Endodermal cell (in vitro differentiated cells): Measurements from ENCODE around the gene GARIN5B. TPM values are rescaled to one million over a fixed set of nuclear protein-coding genes. Genes with fewer than 3 reads are reported as not detected.

Experiments used
- DNase-seq: peaks from one replicate; pipeline ENCODE4 v3.0.0-alpha.2; 2017
- H3K27ac ChIP-seq: 2 replicates; pipeline ENCODE4 v1.5.1; 2013; ENCODE audit warnings: mild to moderate bottlenecking, low read depth, low read length, moderate library complexity
- H3K27me3 ChIP-seq: 2 replicates; pipeline ENCODE4 v1.6.1; 2013; ENCODE audit warnings: mild to moderate bottlenecking, low read length, moderate library complexity; ENCODE audit not compliant: insufficient read depth, control insufficient read depth, poor library complexity, severe bottlenecking
- H3K36me3 ChIP-seq: 2 replicates; pipeline ENCODE4 v1.7.0; 2013; ENCODE audit warnings: mild to moderate bottlenecking, low read length, moderate library complexity; ENCODE audit not compliant: control insufficient read depth, insufficient read depth
- H3K4me1 ChIP-seq: one replicate; pipeline ENCODE4 v1.7.0; 2013; ENCODE audit warnings: low read length; ENCODE audit not compliant: control insufficient read depth, insufficient read depth
- H3K4me3 ChIP-seq: 2 replicates; pipeline ENCODE4 v1.5.1; 2013; ENCODE audit warnings: mild to moderate bottlenecking, low read length, moderate library complexity
- H3K9ac ChIP-seq: 2 replicates; pipeline ENCODE4 v1.6.1; 2013; ENCODE audit warnings: mild to moderate bottlenecking, low read length, moderate library complexity; ENCODE audit not compliant: poor library complexity, severe bottlenecking; ENCODE audit errors: extremely low read depth
- H3K9me3 ChIP-seq: 2 replicates; pipeline ENCODE4 v1.6.1; 2013; ENCODE audit warnings: mild to moderate bottlenecking, low read length, moderate library complexity; ENCODE audit not compliant: control insufficient read depth
- H3K27ac Mint-ChIP-seq: 2 replicates; pipeline ENCODE4 v1.8.0; 2020; ENCODE audit warnings: mixed read lengths
- H3K27me3 Mint-ChIP-seq: 2 replicates; pipeline ENCODE4 v1.8.0; 2021; ENCODE audit warnings: mild to moderate bottlenecking, mixed read lengths; ENCODE audit not compliant: insufficient read depth
- H3K36me3 Mint-ChIP-seq: 2 replicates; pipeline ENCODE4 v1.8.0; 2020; ENCODE audit warnings: low read depth, mixed read lengths
- H3K4me1 Mint-ChIP-seq: 2 replicates; pipeline ENCODE4 v1.8.0; 2020; ENCODE audit warnings: mixed read lengths
- H3K4me3 Mint-ChIP-seq: 2 replicates; pipeline ENCODE4 v1.8.0; 2020; ENCODE audit warnings: mild to moderate bottlenecking, moderate library complexity, mixed read lengths
- H3K9me3 Mint-ChIP-seq: 2 replicates; pipeline ENCODE4 v1.8.0; 2020; ENCODE audit warnings: mild to moderate bottlenecking, mixed read lengths
- WGBS, 2 experiments: methylation state at CpG; one replicate each; pipeline versions ENCODE4 v1.1.5 to v1.1.7; 2013; ENCODE audit warnings: missing lambda C conversion rate in 2 of 2, mixed read lengths in 1 of 2; ENCODE audit not compliant: insufficient coverage in 1 of 2, insufficient read length in 1 of 2; 5-methylcytosine and 5-hydroxymethylcytosine counted together
- total RNA-seq, 2 donors: library from RNA; stranded (reverse); fragmentation: NEBNext Ultra II Directional in 1 of 2; extraction: Animal tissue kit (Norgen Biotek cat#: 25700) in 1 of 2; gene quantifications; 2 replicates in 1 of 2; 3 replicates in 1 of 2; pipeline ENCODE4 v1.2.1, GENCODE V29; 2021
- TF ChIP-seq, protein P1 (sequence below): fragments of 200-600 bp; sonication (generic); conservative IDR thresholded peaks from 2 replicates; pipeline ENCODE4 v1.5.0; 2021; ENCODE audit warnings: antibody characterized with exemption, mild to moderate bottlenecking

Gene GARIN5B
- total RNA-seq, 2 donors from 2014 or later: 0.09 to 0.11 TPM

DNA sequence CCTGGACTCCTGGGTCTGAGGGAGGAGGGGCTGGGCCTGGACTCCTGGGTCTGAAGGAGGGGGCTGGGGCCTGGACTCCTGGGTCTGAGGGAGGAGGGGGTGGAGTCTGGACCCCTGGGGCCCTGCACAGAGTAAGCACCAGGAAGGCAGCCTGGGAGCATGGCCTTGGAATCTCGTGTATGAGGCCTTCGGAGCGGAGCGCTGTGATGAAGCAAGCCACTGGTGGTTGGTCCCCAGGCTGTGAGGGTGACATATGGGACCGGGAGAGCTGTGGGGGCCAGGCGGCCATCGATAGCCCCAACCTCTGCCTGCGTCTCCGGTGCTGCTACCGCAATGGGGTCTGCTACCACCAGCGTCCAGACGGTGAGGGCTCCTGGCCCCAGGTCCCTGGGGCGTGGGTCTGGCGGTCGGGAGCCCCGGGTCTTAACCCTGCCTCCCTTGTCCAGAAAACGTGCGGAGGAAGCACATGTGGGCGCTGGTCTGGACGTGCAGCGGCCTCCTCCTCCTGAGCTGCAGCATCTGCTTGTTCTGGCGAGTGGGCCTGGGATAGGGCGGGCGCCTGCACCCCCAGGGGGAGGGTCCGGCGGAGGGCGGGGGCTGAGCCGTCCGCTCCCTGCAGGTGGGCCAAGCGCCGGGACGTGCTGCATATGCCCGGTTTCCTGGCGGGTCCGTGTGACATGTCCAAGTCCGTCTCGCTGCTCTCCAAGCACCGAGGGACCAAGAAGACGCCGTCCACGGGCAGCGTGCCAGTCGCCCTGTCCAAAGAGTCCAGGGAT lies 14.5 kb upstream of the GARIN5B start:
- Histone ChIP-seq H3K27ac (no peak overlapping the region), H3K9me3 (peaks cover 3% of the 10 kb centered on the region), H3K27me3 (peaks cover 8% of the 10 kb centered on the region), H3K9ac (no peak overlapping the region), H3K36me3 (no peaks in the 10 kb centered on the region), H3K4me3 (no peak overlapping the region), H3K4me1 (peaks cover 5% of the 10 kb centered on the region)
- peak; percentile 73 for DNase-seq
- peak overlapping the region; percentile 40 for H3K4me3 Mint-ChIP-seq
- no peaks in the 10 kb centered on the region for H3K9me3 Mint-ChIP-seq
- peaks cover 2% of the 10 kb centered on the region for H3K36me3 Mint-ChIP-seq
- WGBS, 2 experiments: 20 to 35% methylated on average over 15 to 43 of the region's 43 CpGs
- no peak overlapping the region for H3K27ac Mint-ChIP-seq
- H3K4me1 Mint-ChIP-seq: peaks cover 14% of the 10 kb centered on the region
- TF ChIP-seq, protein P1, sequence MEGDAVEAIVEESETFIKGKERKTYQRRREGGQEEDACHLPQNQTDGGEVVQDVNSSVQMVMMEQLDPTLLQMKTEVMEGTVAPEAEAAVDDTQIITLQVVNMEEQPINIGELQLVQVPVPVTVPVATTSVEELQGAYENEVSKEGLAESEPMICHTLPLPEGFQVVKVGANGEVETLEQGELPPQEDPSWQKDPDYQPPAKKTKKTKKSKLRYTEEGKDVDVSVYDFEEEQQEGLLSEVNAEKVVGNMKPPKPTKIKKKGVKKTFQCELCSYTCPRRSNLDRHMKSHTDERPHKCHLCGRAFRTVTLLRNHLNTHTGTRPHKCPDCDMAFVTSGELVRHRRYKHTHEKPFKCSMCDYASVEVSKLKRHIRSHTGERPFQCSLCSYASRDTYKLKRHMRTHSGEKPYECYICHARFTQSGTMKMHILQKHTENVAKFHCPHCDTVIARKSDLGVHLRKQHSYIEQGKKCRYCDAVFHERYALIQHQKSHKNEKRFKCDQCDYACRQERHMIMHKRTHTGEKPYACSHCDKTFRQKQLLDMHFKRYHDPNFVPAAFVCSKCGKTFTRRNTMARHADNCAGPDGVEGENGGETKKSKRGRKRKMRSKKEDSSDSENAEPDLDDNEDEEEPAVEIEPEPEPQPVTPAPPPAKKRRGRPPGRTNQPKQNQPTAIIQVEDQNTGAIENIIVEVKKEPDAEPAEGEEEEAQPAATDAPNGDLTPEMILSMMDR: no peak
- H3K27me3 Mint-ChIP-seq: peaks cover 58% of the 10 kb centered on the region

DNA sequence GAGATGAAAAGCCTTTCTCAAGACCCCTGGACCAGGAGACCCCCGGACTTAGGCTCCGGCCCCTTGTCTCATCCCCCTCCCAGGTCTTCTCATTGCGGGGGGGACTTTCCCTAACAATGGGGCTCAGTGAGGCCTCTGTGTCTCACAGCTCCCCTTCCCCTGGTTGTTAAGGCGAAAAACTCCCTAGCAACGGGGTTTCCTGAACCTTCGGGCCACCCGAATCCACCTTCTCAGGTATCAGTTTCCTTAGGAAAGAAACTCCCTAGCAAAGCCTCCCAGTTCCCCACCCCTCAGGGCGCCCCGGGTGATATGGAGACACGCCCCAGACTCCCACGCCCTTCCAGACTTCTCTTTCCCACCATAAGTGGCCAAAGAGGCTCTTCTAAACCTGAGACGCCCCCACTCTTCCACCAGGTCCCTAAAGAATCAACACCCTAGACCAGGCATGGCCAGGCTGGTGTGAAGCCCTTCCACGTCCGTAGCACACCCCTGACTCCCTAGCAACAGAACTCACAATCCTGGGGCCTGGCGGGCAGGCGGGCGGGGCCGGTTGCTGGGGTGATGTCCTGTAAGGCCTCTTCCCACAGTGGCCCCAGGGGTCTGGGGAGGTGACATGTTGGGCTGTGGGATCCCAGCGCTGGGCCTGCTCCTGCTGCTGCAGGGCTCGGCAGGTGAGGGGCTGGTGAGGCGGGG lies 13.3 kb upstream of the GARIN5B start, which contains the start of gene TMEM190:
TMEM190 (plus strand) TSS at position 586 of the 693 bp plus-strand sequence; CDS start at position 614, 28 bp downstream.
- Mint-ChIP-seq H3K4me1 (peaks cover 16% of the 10 kb centered on the region), H3K9me3 (no peaks in the 10 kb centered on the region), H3K27ac (no peak within 1 kb of the TSS), H3K4me3 (peak within 1 kb of the TSS; percentile 40), H3K27me3 (peaks cover 58% of the 10 kb centered on the region), H3K36me3 (peaks cover under 1% of the 10 kb centered on the region)
- DNase-seq: peak; percentile 88
- TF ChIP-seq, protein P1: no peak
- Histone ChIP-seq H3K27ac (no peak within 1 kb of the TSS), H3K9me3 (no peaks in the 10 kb centered on the region), H3K9ac (no peak within 1 kb of the TSS), H3K36me3 (no peaks in the 10 kb centered on the region), H3K27me3 (peaks cover 19% of the 10 kb centered on the region), H3K4me1 (peaks cover 5% of the 10 kb centered on the region), H3K4me3 (no peak within 1 kb of the TSS)
- 70 to 71% methylated on average over 14 to 21 of the region's 21 CpGs for WGBS, 2 experiments

DNA sequence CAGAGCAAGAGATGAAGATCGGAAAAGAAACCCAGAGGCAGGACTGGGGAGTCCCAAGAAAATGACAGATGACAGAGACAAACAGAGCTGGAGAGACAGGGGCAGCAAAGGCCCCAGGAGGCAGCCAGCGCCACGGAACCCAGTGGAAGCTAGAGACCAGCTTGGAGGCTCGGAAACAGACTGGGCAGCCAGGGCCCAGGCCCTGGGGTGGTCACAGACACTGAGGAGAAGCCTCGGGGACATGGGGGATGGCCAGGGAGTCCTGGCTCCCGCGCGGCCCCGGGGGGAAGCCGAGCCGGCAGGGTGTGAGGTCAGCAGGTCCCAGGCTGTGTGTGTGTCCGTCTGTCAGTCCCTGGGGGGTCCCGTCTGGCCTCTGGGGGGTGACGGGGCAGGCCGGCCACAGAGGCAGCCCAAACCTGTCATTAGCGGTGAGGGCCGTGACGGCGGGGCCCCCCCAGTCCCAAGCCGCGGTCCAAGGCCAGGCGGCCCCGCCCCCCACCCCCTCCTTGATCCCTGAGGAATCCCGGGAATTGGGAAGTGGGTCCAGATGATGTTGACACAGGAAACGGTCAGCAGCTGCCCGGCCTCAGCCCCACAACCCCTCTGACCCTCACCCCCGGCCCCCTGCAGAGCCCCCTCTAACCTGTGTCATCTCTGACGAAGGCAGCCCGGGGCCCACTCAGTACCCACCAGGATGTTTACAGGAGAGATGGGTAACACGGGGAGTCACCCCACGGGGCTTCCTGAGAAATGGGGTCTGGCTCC lies 11.1 kb upstream of the GARIN5B start:
- peaks cover 5% of the 10 kb centered on the region for H3K4me1 ChIP-seq
- H3K4me3 ChIP-seq: no peak overlapping the region
- TF ChIP-seq, protein P1: no peak
- no peak overlapping the region for H3K27ac ChIP-seq
- H3K27me3 Mint-ChIP-seq: peaks cover 61% of the 10 kb centered on the region
- H3K9me3 Mint-ChIP-seq: no peaks in the 10 kb centered on the region
- H3K9me3 ChIP-seq: no peaks in the 10 kb centered on the region
- WGBS, 2 experiments: 14 to 23% methylated on average over 6 to 31 of the region's 31 CpGs
- H3K4me1 Mint-ChIP-seq: peaks cover 16% of the 10 kb centered on the region
- H3K36me3 Mint-ChIP-seq: no peaks in the 10 kb centered on the region
- H3K9ac ChIP-seq: no peak overlapping the region
- DNase-seq: peak; percentile 83
- peaks cover 37% of the 10 kb centered on the region for H3K27me3 ChIP-seq
- H3K4me3 Mint-ChIP-seq: peak overlapping the region; percentile 27
- H3K36me3 ChIP-seq: no peaks in the 10 kb centered on the region
- H3K27ac Mint-ChIP-seq: peak overlapping the region; percentile 27
